ENCODE results near the gene ATP2B3.

The ATP2B3 gene

DNA sequence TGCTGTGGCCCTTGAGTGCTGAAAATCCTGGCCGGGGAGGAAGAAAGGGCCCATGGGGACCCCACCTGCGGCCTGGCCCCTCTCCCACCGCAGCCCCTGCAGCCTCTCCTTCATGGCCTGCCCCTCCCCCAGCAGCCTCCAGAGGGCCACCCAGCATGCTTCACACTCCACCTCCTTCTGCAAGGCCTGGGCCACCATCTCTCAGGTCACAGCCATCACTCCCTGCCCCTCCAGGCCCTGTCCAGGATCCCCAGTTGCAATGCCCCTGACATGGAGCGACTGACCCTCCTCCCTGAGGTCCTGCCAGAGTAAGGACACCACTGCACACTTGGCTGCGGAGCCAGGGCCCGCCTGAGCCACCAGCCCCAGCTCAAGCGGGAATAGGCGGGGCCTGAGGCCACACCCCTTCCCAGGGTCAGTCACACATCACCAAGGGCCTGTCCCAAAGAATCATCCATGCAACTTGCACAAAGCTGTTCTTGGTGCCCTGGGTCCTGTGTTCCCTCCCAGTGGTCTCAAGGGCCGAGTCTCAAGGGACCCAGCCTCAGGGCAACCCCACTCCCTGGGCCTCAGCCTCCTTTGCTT lies 48.6 kb downstream of the ATP2B3 start:
- DNase-seq (ENCODE audit: low read depth): no peak
- TF ChIP-seq, protein P1, sequence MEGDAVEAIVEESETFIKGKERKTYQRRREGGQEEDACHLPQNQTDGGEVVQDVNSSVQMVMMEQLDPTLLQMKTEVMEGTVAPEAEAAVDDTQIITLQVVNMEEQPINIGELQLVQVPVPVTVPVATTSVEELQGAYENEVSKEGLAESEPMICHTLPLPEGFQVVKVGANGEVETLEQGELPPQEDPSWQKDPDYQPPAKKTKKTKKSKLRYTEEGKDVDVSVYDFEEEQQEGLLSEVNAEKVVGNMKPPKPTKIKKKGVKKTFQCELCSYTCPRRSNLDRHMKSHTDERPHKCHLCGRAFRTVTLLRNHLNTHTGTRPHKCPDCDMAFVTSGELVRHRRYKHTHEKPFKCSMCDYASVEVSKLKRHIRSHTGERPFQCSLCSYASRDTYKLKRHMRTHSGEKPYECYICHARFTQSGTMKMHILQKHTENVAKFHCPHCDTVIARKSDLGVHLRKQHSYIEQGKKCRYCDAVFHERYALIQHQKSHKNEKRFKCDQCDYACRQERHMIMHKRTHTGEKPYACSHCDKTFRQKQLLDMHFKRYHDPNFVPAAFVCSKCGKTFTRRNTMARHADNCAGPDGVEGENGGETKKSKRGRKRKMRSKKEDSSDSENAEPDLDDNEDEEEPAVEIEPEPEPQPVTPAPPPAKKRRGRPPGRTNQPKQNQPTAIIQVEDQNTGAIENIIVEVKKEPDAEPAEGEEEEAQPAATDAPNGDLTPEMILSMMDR (IDR thresholded peaks at IDR 0.05; ENCODE audit: control insufficient read depth, extremely low read depth, insufficient read depth): no peak
- H3K4me3 ChIP-seq (ENCODE audit: low read depth, low read length): no peak overlapping the region

GRCh38 chrX:153568451-153569011 lies 51.1 kb downstream of the ATP2B3 start:
- no peak for DNase-seq (ENCODE audit: low read depth)
- H3K4me3 ChIP-seq (ENCODE audit: low read depth, low read length): no peak overlapping the region
- TF ChIP-seq, protein P1 (IDR thresholded peaks at IDR 0.05; ENCODE audit: control insufficient read depth, extremely low read depth, insufficient read depth): no peak

- TF ChIP-seq, protein P1 (IDR thresholded peaks at IDR 0.05; ENCODE audit: control insufficient read depth, extremely low read depth, insufficient read depth): no peak
- no peak for DNase-seq (ENCODE audit: low read depth)
- H3K4me3 ChIP-seq (ENCODE audit: low read depth, low read length): no peak overlapping the region
Measured at GRCh38 chrX:153569475-153569874, 52.0 kb downstream of the ATP2B3 start.

- TF ChIP-seq, protein P1 (IDR thresholded peaks at IDR 0.05; ENCODE audit: control insufficient read depth, extremely low read depth, insufficient read depth): no peak
- DNase-seq (ENCODE audit: low read depth): no peak
- H3K4me3 ChIP-seq (ENCODE audit: low read depth, low read length): no peak overlapping the region
Measured at GRCh38 chrX:153571534-153571908, 54.1 kb downstream of the ATP2B3 start.

DNA sequence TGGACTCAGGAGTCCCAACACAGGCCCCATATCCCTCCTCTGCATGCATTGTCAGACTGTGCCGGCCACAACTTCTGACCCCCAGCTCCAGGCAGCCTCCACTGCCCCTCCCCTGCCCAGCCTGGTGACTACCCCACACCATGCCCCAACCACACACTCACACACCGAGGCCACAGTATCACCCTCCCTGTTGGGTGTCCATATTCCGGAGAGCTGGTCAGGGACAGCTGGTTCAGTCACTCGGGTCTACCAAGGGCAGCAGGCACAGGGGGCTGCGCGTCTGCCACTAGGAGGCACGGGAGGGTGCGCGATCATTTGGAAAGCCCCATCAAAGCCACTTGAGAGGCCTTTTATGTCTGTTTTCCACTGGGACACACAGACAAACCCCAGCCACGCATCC lies 55.2 kb downstream of the ATP2B3 start:
- no peak for DNase-seq (ENCODE audit: low read depth)
- TF ChIP-seq, protein P1 (IDR thresholded peaks at IDR 0.05; ENCODE audit: control insufficient read depth, extremely low read depth, insufficient read depth): no peak
- no peak overlapping the region for H3K4me3 ChIP-seq (ENCODE audit: low read depth, low read length)

DNA sequence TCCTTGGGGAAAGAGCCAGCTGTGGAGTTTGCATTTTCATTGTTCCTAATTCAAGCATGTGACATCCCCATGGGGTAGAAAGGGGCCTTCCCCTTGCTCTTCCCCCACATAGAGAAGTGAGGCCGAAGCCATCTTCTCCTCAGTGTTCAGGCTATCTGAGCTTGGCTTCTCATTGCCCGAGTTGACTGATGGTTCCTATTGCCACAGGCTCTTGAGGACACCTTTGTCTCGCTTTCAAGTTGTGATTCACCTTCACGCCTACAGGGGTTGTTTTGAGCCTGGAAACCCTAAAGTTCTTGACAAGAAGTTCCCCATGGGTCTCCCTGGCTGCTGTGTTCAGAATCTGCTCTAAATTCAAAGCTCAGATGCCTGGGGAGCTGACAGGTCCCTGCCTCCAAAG lies 56.5 kb downstream of the ATP2B3 start:
- DNase-seq (ENCODE audit: low read depth): no peak
- no peak overlapping the region for H3K4me3 ChIP-seq (ENCODE audit: low read depth, low read length)
- TF ChIP-seq, protein P1 (IDR thresholded peaks at IDR 0.05; ENCODE audit: control insufficient read depth, extremely low read depth, insufficient read depth): no peak
